ENCODE measurements around the gene OR8B12.

OR8B12 gene

GRCh38 chr11:124533626-124534025, 9.8 kb downstream of the OR8B12 start:
- H3K79me2 ChIP-seq (ENCODE audit: insufficient read depth, low read length) = no peaks in the 10 kb centered on the region
- no peak overlapping the region for H2AFZ ChIP-seq (ENCODE audit: low read depth, low read length, severe bottlenecking)
- no peak overlapping the region for H3K4me3 ChIP-seq (ENCODE audit: insufficient read depth, low read length, poor library complexity, severe bottlenecking)
- no peaks in the 10 kb centered on the region for H3K27me3 ChIP-seq (ENCODE audit: low read length)
- no peaks in the 10 kb centered on the region for H3K9me3 ChIP-seq (ENCODE audit: insufficient read depth, low read length)
- TF ChIP-seq EZH2phosphoT487 (conservative IDR thresholded peaks at IDR 0.05; ENCODE audit: low read length) = no peak
- TF ChIP-seq CTCF (IDR thresholded peaks at IDR 0.05; ENCODE audit: insufficient read depth, low read length, poor library complexity, severe bottlenecking) = no peak
- H4K20me1 ChIP-seq (ENCODE audit: low read depth, low read length) = no peaks in the 10 kb centered on the region
- H3K27ac ChIP-seq (ENCODE audit: low read depth, low read length) = no peak overlapping the region
- no peaks in the 10 kb centered on the region for H3K36me3 ChIP-seq (ENCODE audit: low read length)
- no peak overlapping the region for H3K9ac ChIP-seq (ENCODE audit: low read length)
- no peaks in the 10 kb centered on the region for H3F3A ChIP-seq (ENCODE audit: insufficient read depth)
- H3K4me2 ChIP-seq (ENCODE audit: low read depth, low read length, poor library complexity, severe bottlenecking) = no peak overlapping the region
- no peaks in the 10 kb centered on the region for H3K9me2 ChIP-seq (replicated peaks; ENCODE audit: insufficient read depth, low read length)

- Histone ChIP-seq H3K27ac (ENCODE audit: low read depth, low read length) (no peak overlapping the region), H3K9ac (ENCODE audit: low read length) (no peak overlapping the region), H3K4me3 (ENCODE audit: insufficient read depth, low read length, poor library complexity, severe bottlenecking) (no peak overlapping the region), H2AFZ (ENCODE audit: low read depth, low read length, severe bottlenecking) (no peak overlapping the region), H3F3A (ENCODE audit: insufficient read depth) (no peaks in the 10 kb centered on the region), H3K9me3 (ENCODE audit: insufficient read depth, low read length) (no peaks in the 10 kb centered on the region), H3K36me3 (ENCODE audit: low read length) (no peaks in the 10 kb centered on the region), H3K4me2 (ENCODE audit: low read depth, low read length, poor library complexity, severe bottlenecking) (no peak overlapping the region), H4K20me1 (ENCODE audit: low read depth, low read length) (no peaks in the 10 kb centered on the region), H3K79me2 (ENCODE audit: insufficient read depth, low read length) (no peaks in the 10 kb centered on the region), H3K27me3 (ENCODE audit: low read length) (no peaks in the 10 kb centered on the region), H3K9me2 (replicated peaks; ENCODE audit: insufficient read depth, low read length) (no peaks in the 10 kb centered on the region)
- TF ChIP-seq CTCF (IDR thresholded peaks at IDR 0.05; ENCODE audit: insufficient read depth, low read length, poor library complexity, severe bottlenecking) = no peak
- TF ChIP-seq EZH2phosphoT487 (conservative IDR thresholded peaks at IDR 0.05; ENCODE audit: low read length) = no peak
Measured at GRCh38 chr11:124520550-124520854, 23.0 kb downstream of the OR8B12 start.

- Histone ChIP-seq H3K27ac (ENCODE audit: low read depth, low read length) (no peak overlapping the region), H4K20me1 (ENCODE audit: low read depth, low read length) (no peaks in the 10 kb centered on the region), H3K27me3 (ENCODE audit: low read length) (no peaks in the 10 kb centered on the region), H3F3A (ENCODE audit: insufficient read depth) (no peaks in the 10 kb centered on the region), H3K9me3 (ENCODE audit: insufficient read depth, low read length) (no peaks in the 10 kb centered on the region), H3K4me3 (ENCODE audit: insufficient read depth, low read length, poor library complexity, severe bottlenecking) (no peak overlapping the region), H2AFZ (ENCODE audit: low read depth, low read length, severe bottlenecking) (no peak overlapping the region), H3K36me3 (ENCODE audit: low read length) (no peaks in the 10 kb centered on the region), H3K9ac (ENCODE audit: low read length) (no peak overlapping the region), H3K4me2 (ENCODE audit: low read depth, low read length, poor library complexity, severe bottlenecking) (no peak overlapping the region), H3K79me2 (ENCODE audit: insufficient read depth, low read length) (no peaks in the 10 kb centered on the region), H3K9me2 (replicated peaks; ENCODE audit: insufficient read depth, low read length) (no peaks in the 10 kb centered on the region)
- TF ChIP-seq CTCF (IDR thresholded peaks at IDR 0.05; ENCODE audit: insufficient read depth, low read length, poor library complexity, severe bottlenecking) = no peak
- no peak for TF ChIP-seq EZH2phosphoT487 (conservative IDR thresholded peaks at IDR 0.05; ENCODE audit: low read length)
Measured at GRCh38 chr11:124519850-124520549, 23.5 kb downstream of the OR8B12 start.

Data from SU-DHL-6 (cell line).